Measurements from ENCODE around the gene KRIT1. TPM values are rescaled to one million over a fixed set of nuclear protein-coding genes. Genes with fewer than 3 reads are reported as not detected.

KRIT1 gene
- polyA plus RNA-seq, 1 donor from 2014 or later, result 39.6 TPM

GRCh38 chr7:92246360-92247101 is 817 bp upstream of the KRIT1 start:
- H3K36me3 ChIP-seq (ENCODE audit: insufficient read depth, low read length), result no peaks in the 10 kb centered on the region
- no peaks in the 10 kb centered on the region for H3K9me3 ChIP-seq (ENCODE audit: low read length)
- no peaks in the 10 kb centered on the region for H3K9me2 ChIP-seq (ENCODE audit: insufficient read depth, low read length)
- peak overlapping the region; percentile 97 for H3K4me2 ChIP-seq (ENCODE audit: low read length)
- H2AFZ ChIP-seq (ENCODE audit: low read depth, low read length), result peak overlapping the region; percentile 98
- no peaks in the 10 kb centered on the region for H3K27me3 ChIP-seq (ENCODE audit: insufficient read depth, low read depth, low read length)
- H3K79me2 ChIP-seq (replicated peaks; ENCODE audit: insufficient read depth, low read length), result peaks cover 69% of the 10 kb centered on the region
- no peaks in the 10 kb centered on the region for H4K20me1 ChIP-seq (ENCODE audit: insufficient read depth)
- peak overlapping the region; percentile 83 for H3K27ac ChIP-seq (ENCODE audit: low read length)
- TF ChIP-seq EZH2 (IDR thresholded peaks at IDR 0.05; ENCODE audit: borderline replicate concordance, insufficient read depth, low read length, poor library complexity, severe bottlenecking), result no peak
- TF ChIP-seq RAD21 (conservative IDR thresholded peaks at IDR 0.05), result peak; percentile 19
- no peak for TF ChIP-seq MXI1 (conservative IDR thresholded peaks at IDR 0.05; ENCODE audit: poor library complexity, severe bottlenecking)
- TF ChIP-seq, protein P1, sequence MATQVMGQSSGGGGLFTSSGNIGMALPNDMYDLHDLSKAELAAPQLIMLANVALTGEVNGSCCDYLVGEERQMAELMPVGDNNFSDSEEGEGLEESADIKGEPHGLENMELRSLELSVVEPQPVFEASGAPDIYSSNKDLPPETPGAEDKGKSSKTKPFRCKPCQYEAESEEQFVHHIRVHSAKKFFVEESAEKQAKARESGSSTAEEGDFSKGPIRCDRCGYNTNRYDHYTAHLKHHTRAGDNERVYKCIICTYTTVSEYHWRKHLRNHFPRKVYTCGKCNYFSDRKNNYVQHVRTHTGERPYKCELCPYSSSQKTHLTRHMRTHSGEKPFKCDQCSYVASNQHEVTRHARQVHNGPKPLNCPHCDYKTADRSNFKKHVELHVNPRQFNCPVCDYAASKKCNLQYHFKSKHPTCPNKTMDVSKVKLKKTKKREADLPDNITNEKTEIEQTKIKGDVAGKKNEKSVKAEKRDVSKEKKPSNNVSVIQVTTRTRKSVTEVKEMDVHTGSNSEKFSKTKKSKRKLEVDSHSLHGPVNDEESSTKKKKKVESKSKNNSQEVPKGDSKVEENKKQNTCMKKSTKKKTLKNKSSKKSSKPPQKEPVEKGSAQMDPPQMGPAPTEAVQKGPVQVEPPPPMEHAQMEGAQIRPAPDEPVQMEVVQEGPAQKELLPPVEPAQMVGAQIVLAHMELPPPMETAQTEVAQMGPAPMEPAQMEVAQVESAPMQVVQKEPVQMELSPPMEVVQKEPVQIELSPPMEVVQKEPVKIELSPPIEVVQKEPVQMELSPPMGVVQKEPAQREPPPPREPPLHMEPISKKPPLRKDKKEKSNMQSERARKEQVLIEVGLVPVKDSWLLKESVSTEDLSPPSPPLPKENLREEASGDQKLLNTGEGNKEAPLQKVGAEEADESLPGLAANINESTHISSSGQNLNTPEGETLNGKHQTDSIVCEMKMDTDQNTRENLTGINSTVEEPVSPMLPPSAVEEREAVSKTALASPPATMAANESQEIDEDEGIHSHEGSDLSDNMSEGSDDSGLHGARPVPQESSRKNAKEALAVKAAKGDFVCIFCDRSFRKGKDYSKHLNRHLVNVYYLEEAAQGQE (IDR thresholded peaks at IDR 0.05; ENCODE audit: borderline replicate concordance), result peak; percentile 15
- TF ChIP-seq EP300 (conservative IDR thresholded peaks at IDR 0.05; ENCODE audit: poor library complexity, severe bottlenecking), result peak; percentile 8
- no peak for TF ChIP-seq SMC3 (conservative IDR thresholded peaks at IDR 0.05; ENCODE audit: poor library complexity)
- TF ChIP-seq TAF1 (IDR thresholded peaks at IDR 0.05; ENCODE audit: low read depth), result peak; percentile 34
- TF ChIP-seq POLR2AphosphoS5 (IDR thresholded peaks at IDR 0.05), result peak; percentile 29
- H3K4me3 ChIP-seq (ENCODE audit: low read length), result peak overlapping the region; percentile 89
- peak overlapping the region; percentile 82 for H3K9ac ChIP-seq (ENCODE audit: low read length)
- H3F3A ChIP-seq (ENCODE audit: insufficient read depth, low read length, poor library complexity, severe bottlenecking), result no peaks in the 10 kb centered on the region

GRCh38 chr7:92244808-92245486 is 767 bp downstream of the KRIT1 start:
- Histone ChIP-seq H3K9ac (ENCODE audit: low read length) (peak overlapping the region; percentile 82), H3K27me3 (ENCODE audit: insufficient read depth, low read depth, low read length) (no peaks in the 10 kb centered on the region), H3K27ac (ENCODE audit: low read length) (peak overlapping the region; percentile 83), H3K9me2 (ENCODE audit: insufficient read depth, low read length) (no peaks in the 10 kb centered on the region), H3K9me3 (ENCODE audit: low read length) (no peaks in the 10 kb centered on the region), H3K4me3 (ENCODE audit: low read length) (peak overlapping the region; percentile 89), H4K20me1 (ENCODE audit: insufficient read depth) (no peaks in the 10 kb centered on the region), H3K79me2 (replicated peaks; ENCODE audit: insufficient read depth, low read length) (peaks cover 56% of the 10 kb centered on the region), H2AFZ (ENCODE audit: low read depth, low read length) (peak overlapping the region; percentile 98), H3F3A (ENCODE audit: insufficient read depth, low read length, poor library complexity, severe bottlenecking) (no peaks in the 10 kb centered on the region), H3K36me3 (ENCODE audit: insufficient read depth, low read length) (no peaks in the 10 kb centered on the region), H3K4me2 (ENCODE audit: low read length) (peak overlapping the region; percentile 86)
- TF ChIP-seq, protein P1 (IDR thresholded peaks at IDR 0.05; ENCODE audit: borderline replicate concordance), result no peak
- TF ChIP-seq, protein P2, sequence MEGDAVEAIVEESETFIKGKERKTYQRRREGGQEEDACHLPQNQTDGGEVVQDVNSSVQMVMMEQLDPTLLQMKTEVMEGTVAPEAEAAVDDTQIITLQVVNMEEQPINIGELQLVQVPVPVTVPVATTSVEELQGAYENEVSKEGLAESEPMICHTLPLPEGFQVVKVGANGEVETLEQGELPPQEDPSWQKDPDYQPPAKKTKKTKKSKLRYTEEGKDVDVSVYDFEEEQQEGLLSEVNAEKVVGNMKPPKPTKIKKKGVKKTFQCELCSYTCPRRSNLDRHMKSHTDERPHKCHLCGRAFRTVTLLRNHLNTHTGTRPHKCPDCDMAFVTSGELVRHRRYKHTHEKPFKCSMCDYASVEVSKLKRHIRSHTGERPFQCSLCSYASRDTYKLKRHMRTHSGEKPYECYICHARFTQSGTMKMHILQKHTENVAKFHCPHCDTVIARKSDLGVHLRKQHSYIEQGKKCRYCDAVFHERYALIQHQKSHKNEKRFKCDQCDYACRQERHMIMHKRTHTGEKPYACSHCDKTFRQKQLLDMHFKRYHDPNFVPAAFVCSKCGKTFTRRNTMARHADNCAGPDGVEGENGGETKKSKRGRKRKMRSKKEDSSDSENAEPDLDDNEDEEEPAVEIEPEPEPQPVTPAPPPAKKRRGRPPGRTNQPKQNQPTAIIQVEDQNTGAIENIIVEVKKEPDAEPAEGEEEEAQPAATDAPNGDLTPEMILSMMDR (IDR thresholded peaks at IDR 0.05; ENCODE audit: poor library complexity, severe bottlenecking), result no peak
- TF ChIP-seq POLR2AphosphoS5 (IDR thresholded peaks at IDR 0.05) (no peak), EZH2 (IDR thresholded peaks at IDR 0.05; ENCODE audit: borderline replicate concordance, insufficient read depth, low read length, poor library complexity, severe bottlenecking) (no peak), EP300 (conservative IDR thresholded peaks at IDR 0.05; ENCODE audit: poor library complexity, severe bottlenecking) (no peak), SMC3 (conservative IDR thresholded peaks at IDR 0.05; ENCODE audit: poor library complexity) (no peak), MXI1 (conservative IDR thresholded peaks at IDR 0.05; ENCODE audit: poor library complexity, severe bottlenecking) (no peak), TAF1 (IDR thresholded peaks at IDR 0.05; ENCODE audit: low read depth) (no peak), RAD21 (conservative IDR thresholded peaks at IDR 0.05) (no peak)

All from neural cell (in vitro differentiated cells).